NCI-H748 (cell line): ENCODE results near the gene GALNT10.

ENCODE experiments used
- DNase-seq: peaks from one replicate; lab custom pipeline; 2025; ENCODE audit not compliant: unreplicated experiment; lab: John Stamatoyannopoulos, UW

GALNT10 gene

GRCh38 chr5:154317916-154318315, 127.4 kb downstream of the GALNT10 start:
- DNase-seq, result no peak

- DNase-seq, result no peak
These were observed 128.2 kb downstream of the GALNT10 start for GRCh38 chr5:154318691-154319090.

GRCh38 chr5:154319736-154320135, 129.2 kb downstream of the GALNT10 start:
- no peak for DNase-seq

- no peak for DNase-seq
These were observed 129.9 kb downstream of the GALNT10 start for GRCh38 chr5:154320224-154321089.

DNA sequence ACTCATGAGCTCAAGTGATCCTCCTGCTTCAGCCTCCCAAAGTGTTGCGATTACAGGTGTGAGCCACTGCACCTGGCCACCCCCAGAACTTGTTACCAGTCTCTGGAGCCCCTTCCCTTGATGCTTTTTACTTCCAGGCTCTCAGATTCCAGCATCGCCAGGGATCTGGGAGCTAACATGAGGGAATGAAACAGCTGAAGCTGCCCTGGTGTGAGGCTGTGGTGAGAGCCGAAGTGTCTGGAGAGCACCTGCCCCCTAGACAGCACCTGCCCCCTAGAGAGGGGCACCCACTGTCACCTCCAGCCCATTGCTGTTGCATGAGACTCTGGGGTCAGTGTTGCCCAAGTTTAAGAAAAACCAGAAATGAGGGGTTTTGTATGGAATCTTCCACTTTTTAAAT, 131.0 kb downstream of the GALNT10 start:
- DNase-seq, result no peak

DNA sequence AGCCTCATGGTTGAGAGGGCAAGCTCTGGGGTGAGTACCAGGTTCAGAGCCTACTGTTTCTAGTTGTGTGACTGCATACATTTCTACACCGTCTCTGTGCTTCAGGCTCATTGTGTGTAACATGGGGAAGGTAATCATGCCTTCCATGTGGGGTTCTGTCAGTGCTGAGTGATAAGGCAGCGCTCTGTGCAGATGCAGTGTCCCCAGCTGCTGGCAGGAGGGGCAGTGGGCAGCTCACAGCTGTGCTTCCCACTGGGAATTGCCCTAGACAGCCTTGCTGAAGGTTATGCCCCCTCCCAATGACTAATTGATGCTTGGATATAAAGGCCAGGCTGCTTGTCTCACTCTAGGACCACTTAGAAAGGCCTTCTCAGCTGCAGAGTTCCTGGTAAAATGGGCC, 133.5 kb downstream of the GALNT10 start:
- no peak for DNase-seq

GRCh38 chr5:154325566-154325965, 135.0 kb downstream of the GALNT10 start:
- no peak for DNase-seq

DNA sequence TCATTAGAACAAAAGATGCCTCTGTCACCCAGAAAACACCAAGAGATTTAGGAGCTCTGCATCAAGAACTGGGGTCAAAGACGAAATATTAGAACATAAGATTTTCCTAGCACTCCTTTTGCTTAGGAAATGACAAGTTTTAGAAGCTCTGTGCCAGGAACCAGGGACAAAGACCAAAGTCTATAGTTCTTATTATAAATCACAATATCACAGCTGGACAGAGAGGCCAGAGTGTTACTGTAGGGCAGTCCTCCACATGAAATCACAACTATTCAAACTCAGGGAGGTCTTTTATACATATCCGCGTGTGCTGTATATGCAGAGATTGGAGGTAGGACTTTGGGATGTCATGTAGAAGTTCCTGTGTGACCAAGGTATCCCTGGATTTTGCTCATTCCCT, 138.5 kb downstream of the GALNT10 start:
- no peak for DNase-seq

- DNase-seq, result no peak
These were observed 139.0 kb downstream of the GALNT10 start for GRCh38 chr5:154329519-154330040.

DNA sequence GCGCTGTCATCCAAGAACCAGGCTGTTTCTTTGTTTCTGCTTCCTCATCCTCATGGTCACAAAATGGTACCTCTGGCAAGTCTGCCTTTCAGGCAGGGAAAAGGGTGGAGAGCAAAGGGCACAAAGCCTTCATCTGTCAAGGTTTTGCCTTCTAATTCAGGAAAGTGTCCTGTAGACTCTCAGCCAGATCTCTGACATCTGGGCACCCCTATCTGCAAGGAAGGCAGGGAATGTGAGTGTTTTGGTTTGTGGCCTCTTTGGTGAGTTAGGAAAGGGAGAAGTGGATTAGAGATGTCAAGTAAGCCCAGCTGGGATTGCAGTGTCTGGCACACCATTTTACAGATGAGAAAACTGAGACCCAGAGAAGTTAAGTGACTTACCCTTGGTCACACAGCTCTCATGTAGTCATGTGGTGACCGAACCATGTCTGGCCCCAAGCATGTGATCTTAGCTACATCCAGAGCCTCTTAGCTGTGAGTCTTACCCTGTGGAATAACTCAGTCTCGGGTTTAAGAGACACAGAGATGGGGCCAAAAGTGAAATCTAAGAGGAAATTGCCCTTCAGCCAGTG, 139.6 kb downstream of the GALNT10 start:
- DNase-seq, result no peak

DNA sequence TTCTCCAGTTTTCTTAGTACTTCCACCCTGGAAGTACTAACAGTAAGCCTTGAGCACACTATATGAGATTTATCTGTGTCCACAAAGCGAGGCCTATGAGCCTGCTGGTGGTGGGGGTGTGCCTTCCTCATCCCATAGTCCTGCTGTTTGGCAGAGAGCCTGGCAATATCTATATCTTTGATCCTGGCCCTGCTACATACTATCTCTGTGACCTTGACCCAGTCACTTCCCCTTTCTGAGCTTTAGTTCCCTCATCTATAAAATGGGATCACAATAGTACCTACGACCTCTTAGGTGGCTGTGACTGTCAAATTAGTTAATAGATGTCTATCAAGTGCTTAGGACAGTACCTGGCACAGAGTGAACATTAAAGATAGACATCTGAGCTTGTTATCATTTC, 140.7 kb downstream of the GALNT10 start:
- DNase-seq, result no peak

- no peak for DNase-seq
These were observed 141.4 kb downstream of the GALNT10 start for GRCh38 chr5:154331924-154332323.

DNA sequence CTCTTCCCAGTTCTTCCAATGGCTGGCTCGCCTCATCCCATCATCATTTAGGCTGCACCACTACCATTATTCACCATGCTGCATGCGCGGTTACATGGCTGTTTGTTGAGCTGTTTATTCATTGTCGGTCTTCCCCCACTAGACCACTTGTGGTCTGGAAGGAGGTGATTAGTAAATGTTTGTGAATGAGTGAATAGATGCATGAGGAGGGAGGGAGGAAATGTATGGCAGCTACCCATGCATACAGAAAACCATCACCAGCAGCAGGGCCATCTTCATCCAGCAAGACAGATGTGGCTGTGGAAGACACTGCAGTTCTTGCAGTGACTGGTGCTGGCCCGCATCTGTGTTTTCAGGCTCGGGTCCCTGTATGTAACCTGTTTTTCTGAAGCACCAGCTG, 141.9 kb downstream of the GALNT10 start:
- DNase-seq, result no peak

DNA sequence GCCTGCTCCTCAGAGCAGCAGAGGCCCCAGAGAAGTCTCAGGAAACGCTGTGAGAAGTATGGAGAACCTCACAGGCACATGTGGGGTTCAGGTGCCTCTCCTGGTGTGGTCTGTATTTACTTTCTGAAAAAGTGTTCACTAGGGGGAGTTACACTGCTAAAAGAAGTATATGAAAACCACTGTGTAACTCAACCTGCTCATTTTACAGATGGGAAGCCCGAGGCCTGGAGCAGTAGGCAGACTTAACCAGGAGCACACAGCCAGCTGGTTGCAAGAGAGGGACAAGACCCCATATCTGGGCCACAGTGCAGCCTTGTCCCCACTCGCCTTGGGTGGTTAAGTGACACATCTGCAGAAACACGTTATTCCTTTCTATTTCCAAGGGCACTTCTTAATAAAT, 142.5 kb downstream of the GALNT10 start:
- no peak for DNase-seq

DNA sequence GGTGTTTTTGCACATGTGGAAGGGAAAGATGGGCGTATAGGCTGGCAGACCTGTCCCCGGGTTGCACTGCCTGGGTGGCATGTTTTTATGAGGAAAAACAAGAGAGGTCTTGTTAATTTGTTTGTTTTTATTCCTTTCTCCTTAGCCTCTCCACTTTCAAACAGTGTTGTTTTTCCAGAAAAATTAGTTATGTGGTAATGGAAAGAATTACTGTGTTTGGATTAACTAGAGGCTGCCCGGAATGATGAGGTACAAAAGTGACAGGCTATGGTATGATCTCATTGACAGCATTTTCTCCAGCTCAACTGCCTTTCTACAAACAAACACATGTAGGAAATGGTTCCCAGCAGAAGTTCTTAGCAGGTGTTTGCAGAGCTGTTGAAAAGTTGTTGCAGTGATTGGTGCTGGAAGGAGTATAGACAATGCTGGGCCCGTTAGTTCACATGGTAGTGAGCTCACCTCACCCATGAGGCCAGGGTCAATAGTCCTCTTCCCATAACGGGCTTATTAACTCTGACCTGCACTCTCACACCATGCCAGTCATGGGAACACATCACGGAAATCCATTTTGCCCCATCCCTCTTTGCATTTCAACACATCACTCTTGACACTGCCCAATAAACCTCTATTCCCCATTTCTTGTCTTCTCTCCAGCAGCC, 144.0 kb downstream of the GALNT10 start:
- no peak for DNase-seq

- DNase-seq, result no peak
These were observed 144.5 kb downstream of the GALNT10 start for GRCh38 chr5:154335065-154335448.

DNA sequence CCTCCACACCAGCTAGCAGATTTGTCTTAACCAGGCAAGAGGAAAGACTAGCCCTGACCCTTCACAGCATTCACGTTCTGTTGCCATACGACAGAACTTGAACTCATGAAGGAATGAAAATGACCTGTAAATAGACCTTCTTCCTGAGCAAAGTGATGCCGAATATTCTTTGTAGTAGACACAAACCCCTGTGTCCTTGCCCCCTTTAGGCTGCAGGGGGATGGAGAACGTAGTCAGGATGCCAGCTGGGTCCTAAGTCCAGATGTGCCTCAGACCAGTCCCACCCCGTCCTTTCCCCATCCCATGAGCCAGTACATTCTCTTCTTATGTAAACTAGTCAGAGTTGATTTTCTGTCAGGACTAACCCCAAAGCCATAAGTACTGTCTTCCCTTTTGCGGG, 151.1 kb downstream of the GALNT10 start:
- no peak for DNase-seq

GRCh38 chr5:154342211-154342610, 151.7 kb downstream of the GALNT10 start:
- DNase-seq, result no peak

GRCh38 chr5:154342963-154343362, 152.4 kb downstream of the GALNT10 start:
- DNase-seq, result no peak

DNA sequence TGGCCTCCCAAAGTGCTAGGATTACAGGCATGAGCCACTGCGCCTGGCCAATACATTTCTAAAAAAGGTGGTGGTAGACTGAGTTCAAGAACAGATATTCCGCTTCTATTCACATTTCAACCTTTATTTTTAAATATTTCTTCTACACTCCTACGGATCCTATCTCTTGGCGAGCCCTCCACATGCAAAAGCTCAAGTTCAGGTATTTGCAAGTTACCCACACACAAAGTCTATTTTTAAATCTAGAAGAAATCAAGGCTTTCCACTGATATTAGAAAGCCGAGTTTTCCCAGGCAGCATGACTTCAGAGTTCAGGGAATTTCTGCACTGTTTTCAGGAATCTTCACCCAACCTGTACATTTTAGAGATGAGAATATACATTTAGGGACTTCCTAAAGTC, 153.9 kb downstream of the GALNT10 start:
- DNase-seq, result no peak

- no peak for DNase-seq
These were observed 154.9 kb downstream of the GALNT10 start for GRCh38 chr5:154345255-154345952.
